H9 (cell line): ENCODE data around the gene TMC2. TPM values are rescaled to one million over a fixed set of nuclear protein-coding genes. Genes with fewer than 3 reads are reported as not detected.

Experiments
- DNase-seq: peaks from one replicate; pipeline ENCODE4 v3.0.0-alpha.2; 2017
- H2AFZ ChIP-seq: one replicate; pipeline ENCODE4 v1.6.1; 2013; ENCODE audit warnings: mild to moderate bottlenecking, low read length, control low read depth, moderate library complexity
- H2AK5ac ChIP-seq: 2 replicates; pipeline ENCODE4 v1.6.1; 2013; ENCODE audit warnings: low read length, control low read depth, mixed read lengths; ENCODE audit not compliant: insufficient read length
- H2BK120ac ChIP-seq: one replicate; pipeline ENCODE4 v1.6.1; 2013; ENCODE audit warnings: low read depth, mild to moderate bottlenecking, low read length, control low read depth, inconsistent platforms; ENCODE audit not compliant: poor library complexity, severe bottlenecking
- H2BK12ac ChIP-seq: 2 replicates; pipeline ENCODE4 v1.6.1; 2013; ENCODE audit warnings: low read length, control low read depth, mixed read lengths, low read depth; ENCODE audit not compliant: insufficient read length
- H2BK15ac ChIP-seq: 2 replicates; pipeline ENCODE4 v1.6.1; 2013; ENCODE audit warnings: low read depth, low read length, control low read depth
- H2BK20ac ChIP-seq: one replicate; pipeline ENCODE4 v1.6.1; 2013; ENCODE audit warnings: low read depth, mild to moderate bottlenecking, low read length, control low read depth, inconsistent platforms; ENCODE audit not compliant: poor library complexity, severe bottlenecking
- H2BK5ac ChIP-seq: 2 replicates; pipeline ENCODE4 v1.6.1; 2013; ENCODE audit warnings: low read length, control low read depth, mixed read lengths; ENCODE audit not compliant: insufficient read length
- H3K14ac ChIP-seq: 2 replicates; pipeline ENCODE4 v1.6.1; 2013; ENCODE audit warnings: low read length, control low read depth; ENCODE audit not compliant: insufficient read depth
- H3K18ac ChIP-seq: 2 replicates; pipeline ENCODE4 v1.6.1; 2013; ENCODE audit warnings: low read depth, mild to moderate bottlenecking, mixed read lengths, low read length, control low read depth; ENCODE audit not compliant: insufficient read length
- H3K23ac ChIP-seq: 2 replicates; pipeline ENCODE4 v1.6.1; 2013; ENCODE audit warnings: low read length, control low read depth, mixed read lengths, low read depth; ENCODE audit not compliant: insufficient read length
- H3K23me2 ChIP-seq: 2 replicates; pipeline ENCODE4 v1.6.1; 2013; ENCODE audit warnings: low read depth, mild to moderate bottlenecking, mixed read lengths, low read length, control low read depth; ENCODE audit not compliant: insufficient read length, poor library complexity, severe bottlenecking
- H3K27ac ChIP-seq: 2 replicates; pipeline ENCODE4 v1.5.1; 2013; ENCODE audit warnings: low read length, control low read depth, mixed read lengths, low read depth; ENCODE audit not compliant: insufficient read length
- H3K27me3 ChIP-seq: 2 replicates; pipeline ENCODE4 v1.6.1; 2013; ENCODE audit warnings: low read length, control low read depth, inconsistent platforms; ENCODE audit not compliant: insufficient read depth
- H3K4ac ChIP-seq: 2 replicates; pipeline ENCODE4 v1.6.1; 2013; ENCODE audit warnings: low read depth, mild to moderate bottlenecking, control low read depth, inconsistent platforms, low read length, moderate library complexity
- H3K4me1 ChIP-seq: 2 replicates; pipeline ENCODE4 v1.6.1; 2013; ENCODE audit warnings: low read length, control low read depth, inconsistent platforms; ENCODE audit not compliant: insufficient read depth
- H3K4me2 ChIP-seq: 2 replicates; pipeline ENCODE4 v1.6.1; 2013; ENCODE audit warnings: low read length, control low read depth, mixed read lengths; ENCODE audit not compliant: insufficient read length, insufficient read depth
- H3K56ac ChIP-seq: 2 replicates; pipeline ENCODE4 v1.6.1; 2013; ENCODE audit warnings: low read depth, mild to moderate bottlenecking, mixed read lengths, low read length, control low read depth; ENCODE audit not compliant: insufficient read length
- H3K79me1 ChIP-seq: 2 replicates; pipeline ENCODE4 v1.6.1; 2013; ENCODE audit warnings: low read depth, mild to moderate bottlenecking, moderate library complexity, low read length, control low read depth, inconsistent platforms; ENCODE audit not compliant: insufficient read depth, poor library complexity, severe bottlenecking
- H3K79me2 ChIP-seq: 2 replicates; pipeline ENCODE4 v1.6.1; 2013; ENCODE audit warnings: low read length, control low read depth, inconsistent platforms; ENCODE audit not compliant: insufficient read depth
- H3K9ac ChIP-seq: 2 replicates; pipeline ENCODE4 v1.6.1; 2013; ENCODE audit warnings: low read length, control low read depth, mixed read lengths; ENCODE audit not compliant: insufficient read length; ENCODE audit errors: extremely low read depth
- H3K9me3 ChIP-seq: one replicate; pipeline ENCODE4 v1.6.1; 2013; ENCODE audit warnings: low read depth, low read length, inconsistent platforms; ENCODE audit not compliant: control insufficient read depth
- H3T11ph ChIP-seq: one replicate; pipeline ENCODE4 v1.6.1; 2013; ENCODE audit warnings: mild to moderate bottlenecking, low read length, control low read depth, inconsistent platforms
- H4K20me1 ChIP-seq: one replicate; pipeline ENCODE4 v1.6.1; 2013; ENCODE audit not compliant: control insufficient read depth, insufficient read length, insufficient read depth
- H4K5ac ChIP-seq: 2 replicates; pipeline ENCODE4 v1.6.1; 2013; ENCODE audit warnings: low read depth, mild to moderate bottlenecking, mixed read lengths, low read length, control low read depth; ENCODE audit not compliant: insufficient read length
- H4K8ac ChIP-seq: replicated peaks from 2 replicates; pipeline ENCODE4 v1.6.1; 2013; ENCODE audit warnings: low read length, control low read depth, mixed read lengths, low read depth; ENCODE audit not compliant: insufficient read length
- H4K91ac ChIP-seq: 2 replicates; pipeline ENCODE4 v1.6.1; 2013; ENCODE audit warnings: low read depth, mild to moderate bottlenecking, moderate library complexity, mixed read lengths, low read length, control low read depth; ENCODE audit not compliant: insufficient read length
- H3K27ac Mint-ChIP-seq, 3 experiments: 2 replicates in 2 of 3; 3 replicates in 1 of 3; pipeline ENCODE4 v1.8.0; 2020 to 2021; ENCODE audit warnings: mixed read lengths in 3 of 3, mild to moderate bottlenecking in 1 of 3, moderate library complexity in 1 of 3
- H3K27me3 Mint-ChIP-seq: 2 replicates; pipeline ENCODE4 v1.8.0; 2021; ENCODE audit warnings: low read depth, mild to moderate bottlenecking, moderate library complexity, mixed read lengths
- H3K36me3 Mint-ChIP-seq, 3 experiments: 2 replicates in 2 of 3; 3 replicates in 1 of 3; pipeline ENCODE4 v1.8.0; 2020 to 2021; ENCODE audit warnings: low read depth in 3 of 3, mixed read lengths in 3 of 3; ENCODE audit not compliant: insufficient read depth in 1 of 3
- H3K4me1 Mint-ChIP-seq, 2 experiments: 2 replicates each; pipeline ENCODE4 v1.8.0; 2020; ENCODE audit warnings: mixed read lengths in 2 of 2
- H3K4me3 Mint-ChIP-seq, 2 experiments: 2 replicates in 1 of 2; 3 replicates in 1 of 2; pipeline ENCODE4 v1.8.0; 2020 to 2021; ENCODE audit warnings: mild to moderate bottlenecking in 2 of 2, mixed read lengths in 2 of 2, moderate library complexity in 1 of 2
- H3K9me3 Mint-ChIP-seq, 2 experiments: 2 replicates in 1 of 2; 3 replicates in 1 of 2; pipeline ENCODE4 v1.8.0; 2020; ENCODE audit warnings: mild to moderate bottlenecking in 2 of 2, mixed read lengths in 2 of 2, moderate library complexity in 1 of 2
- CTCF ChIP-seq: fragments of 200-600 bp; sonication (generic); conservative IDR thresholded peaks from 3 replicates; pipeline ENCODE4 v1.8.0; 2021; ENCODE audit warnings: antibody characterized with exemption, mild to moderate bottlenecking
- WGBS: extraction: QIAGEN DNeasy Blood & Tissue Kit; methylation state at CpG from one replicate; pipeline ENCODE4 v1.1.7; 2013; ENCODE audit warnings: missing lambda C conversion rate, low lambda C conversion rate, mixed read lengths; ENCODE audit not compliant: insufficient read length; ENCODE audit errors: extremely low coverage; 5-methylcytosine and 5-hydroxymethylcytosine counted together
- total RNA-seq: library from RNA; stranded (reverse); gene quantifications from 2 replicates; pipeline ENCODE4 v1.2.1, GENCODE V29; 2021

The TMC2 gene
- total RNA-seq, 1 experiment from 2014 or later, result not detected

- H4K5ac ChIP-seq, result no peak overlapping the region
- DNase-seq, result no peak
- no CpG with 5 or more reads among the region's 1 CpG for WGBS
- H2AFZ ChIP-seq, result no peak overlapping the region
- H3K27ac ChIP-seq, result no peak overlapping the region
- H3K4me1 ChIP-seq, result peaks cover 4% of the 10 kb centered on the region; the same call in 1 of the 2 replicates
- H3K79me2 ChIP-seq, result no peaks in the 10 kb centered on the region
- no peaks in the 10 kb centered on the region for H3K23me2 ChIP-seq
- H3K4me1 Mint-ChIP-seq, result peaks cover 4 to 5% of the 10 kb centered on the region in 2 experiments
- H3K4me2 ChIP-seq, result no peak overlapping the region
- peaks cover 26% of the 10 kb centered on the region for H3K27me3 Mint-ChIP-seq
- H3K9me3 Mint-ChIP-seq, result no peaks in the 10 kb centered on the region; a peak in 3 of 5 replicates
- no peaks in the 10 kb centered on the region for H4K20me1 ChIP-seq
- H3K27ac Mint-ChIP-seq, result no peak overlapping the region; a peak in 1 of 7 replicates
- H3K9me3 ChIP-seq, result no peaks in the 10 kb centered on the region
- H2BK120ac ChIP-seq, result no peak overlapping the region
- H2AK5ac ChIP-seq, result no peak overlapping the region
- no peak for TF ChIP-seq CTCF
- H4K91ac ChIP-seq, result no peak overlapping the region
- no peaks in the 10 kb centered on the region for H3K36me3 Mint-ChIP-seq
- H2BK15ac ChIP-seq, result no peak overlapping the region
- no peak overlapping the region for H3K18ac ChIP-seq
- no peak overlapping the region for H3T11ph ChIP-seq
- no peak overlapping the region for H3K4ac ChIP-seq
- H3K23ac ChIP-seq, result no peak overlapping the region
- no peak overlapping the region for H3K56ac ChIP-seq
- no peak overlapping the region for H3K4me3 Mint-ChIP-seq
- no peak overlapping the region for H2BK5ac ChIP-seq
- no peak overlapping the region for H2BK20ac ChIP-seq
- no peak overlapping the region for H2BK12ac ChIP-seq
- H3K14ac ChIP-seq, result no peak overlapping the region
- H3K9ac ChIP-seq, result no peak overlapping the region
- no peaks in the 10 kb centered on the region for H3K27me3 ChIP-seq
- H3K79me1 ChIP-seq, result no peaks in the 10 kb centered on the region
- H4K8ac ChIP-seq, result no peak overlapping the region
These were observed 57.4 kb downstream of the TMC2 start for GRCh38 chr20:2593756-2594155.
